Karpas-422 (cell line): Measurements from ENCODE around the gene TXNL4A. TPM values are rescaled to one million over a fixed set of nuclear protein-coding genes. Genes with fewer than 3 reads are reported as not detected.
"Not testable (repeated sequence)": the region's sequence is repeated elsewhere in the genome, so short reads cannot be mapped to it uniquely, and the experiment has no call there.

ENCODE experiments used
- DNase-seq: peaks from one replicate; pipeline ENCODE4 v3.0.0-alpha.2; 2015
- H2AFZ ChIP-seq: fragments of 200-600 bp; sonication (generic); 2 replicates; pipeline ENCODE4 v1.6.1; 2014; ENCODE audit warnings: antibody characterized with exemption, low read length, mixed read lengths
- H3K27ac ChIP-seq: fragments of 200-600 bp; sonication (generic); 2 replicates; pipeline ENCODE4 v1.5.1; 2014; ENCODE audit warnings: mild to moderate bottlenecking, low read length, moderate library complexity
- H3K27me3 ChIP-seq: fragments of 200-600 bp; sonication (generic); 2 replicates; pipeline ENCODE4 v1.6.1; 2014; ENCODE audit warnings: low read length, mixed read lengths
- H3K36me3 ChIP-seq: fragments of 200-600 bp; sonication (generic); 2 replicates; pipeline ENCODE4 v1.6.1; 2014; ENCODE audit warnings: low read length, mixed read lengths; ENCODE audit not compliant: insufficient read depth
- H3K4me1 ChIP-seq: fragments of 200-600 bp; sonication (generic); 2 replicates; pipeline ENCODE4 v1.6.1; 2014; ENCODE audit warnings: mild to moderate bottlenecking, low read length, mixed read lengths
- H3K4me2 ChIP-seq: fragments of 200-600 bp; sonication (generic); 2 replicates; pipeline ENCODE4 v1.6.1; 2014; ENCODE audit warnings: low read length, low read depth, mild to moderate bottlenecking; ENCODE audit not compliant: poor library complexity, severe bottlenecking
- H3K4me3 ChIP-seq: fragments of 200-600 bp; sonication (generic); 2 replicates; pipeline ENCODE4 v1.5.1; 2014; ENCODE audit warnings: mild to moderate bottlenecking, antibody characterized with exemption, low read length, mixed read lengths
- H3K79me2 ChIP-seq: fragments of 200-600 bp; sonication (generic); 2 replicates; pipeline ENCODE4 v1.6.1; 2014; ENCODE audit warnings: mild to moderate bottlenecking, low read length, mixed read lengths
- H3K9ac ChIP-seq: fragments of 200-600 bp; sonication (generic); 2 replicates; pipeline ENCODE4 v1.6.0; 2014; ENCODE audit warnings: low read length
- H3K9me2 ChIP-seq: fragments of 200-600 bp; sonication (generic), shearing (Covaris generic); replicated peaks from 2 replicates; pipeline ENCODE4 v1.6.0; 2014; ENCODE audit warnings: mild to moderate bottlenecking, low read length, moderate library complexity; ENCODE audit not compliant: insufficient read depth
- H3K9me3 ChIP-seq: fragments of 300-700, 200-600 bp; sonication (generic); 2 replicates; pipeline ENCODE4 v1.6.1; 2014; ENCODE audit warnings: low read length, mixed read lengths
- H4K20me1 ChIP-seq: fragments of 200-600 bp; sonication (generic); 2 replicates; pipeline ENCODE4 v1.6.1; 2014; ENCODE audit warnings: mild to moderate bottlenecking, antibody characterized with exemption, low read length, low read depth; ENCODE audit not compliant: insufficient read depth
- total RNA-seq: library from RNA; depleted of rRNA; stranded (reverse); fragments of >200 nt; shearing (Covaris generic); gene quantifications from 2 replicates; pipeline ENCODE4 v1.2.3, GENCODE V29; 2014; ENCODE audit warnings: low replicate concordance

Gene TXNL4A
- total RNA-seq, 1 experiment from 2014 or later, result 186 TPM

GRCh38 chr18:79961527-79962291, 26.7 kb downstream of the TXNL4A start:
- Histone ChIP-seq H3K4me3 (no peak overlapping the region), H3K9me3 (no peaks in the 10 kb centered on the region), H3K36me3 (no peaks in the 10 kb centered on the region), H4K20me1 (peaks cover 26% of the 10 kb centered on the region), H3K27me3 (no peaks in the 10 kb centered on the region), H3K27ac (no peak overlapping the region), H3K9me2 (no peaks in the 10 kb centered on the region), H3K4me1 (peaks cover 49% of the 10 kb centered on the region), H3K4me2 (no peak overlapping the region), H3K9ac (no peak overlapping the region), H2AFZ (no peak overlapping the region), H3K79me2 (0 out of 2 replicates have a peak, but pooled peaks cover 3% of the 10 kb centered on the region)
- no peak for DNase-seq

- Histone ChIP-seq H3K4me3 (peak overlapping the region; percentile 53), H3K4me1 (peaks cover 49% of the 10 kb centered on the region), H3K36me3 (no peaks in the 10 kb centered on the region), H4K20me1 (peaks cover 26% of the 10 kb centered on the region), H3K9me3 (no peaks in the 10 kb centered on the region), H3K27ac (no peak overlapping the region), H3K79me2 (0 out of 2 replicates have a peak, but pooled peaks cover 3% of the 10 kb centered on the region), H3K9me2 (no peaks in the 10 kb centered on the region), H3K4me2 (peak overlapping the region; percentile 83), H3K27me3 (no peaks in the 10 kb centered on the region), H2AFZ (peak overlapping the region; percentile 25; the same call in 1 of the 2 replicates), H3K9ac (peak overlapping the region; percentile 57)
- DNase-seq, result no peak
These were observed 27.3 kb downstream of the TXNL4A start for GRCh38 chr18:79960921-79961526.

- H3K9me2 ChIP-seq, H3K36me3 ChIP-seq, H3K9me3 ChIP-seq, H3K27me3 ChIP-seq, H3K79me2 ChIP-seq: not testable (repeated sequence)
- peaks cover 27% of the 10 kb centered on the region for H4K20me1 ChIP-seq
- peak overlapping the region; percentile 57 for H3K9ac ChIP-seq
- peak overlapping the region; percentile 83 for H3K4me2 ChIP-seq
- H3K4me3 ChIP-seq, result peak overlapping the region; percentile 53
- 0 out of 2 replicates have a peak overlapping the region, but pooled peaks have one; percentile 14 for H3K27ac ChIP-seq
- DNase-seq, result peak; percentile 72
- H3K4me1 ChIP-seq, result peaks cover 44% of the 10 kb centered on the region
- H2AFZ ChIP-seq, result peak overlapping the region; percentile 44; the same call in 1 of the 2 replicates
These were observed 28.1 kb downstream of the TXNL4A start for GRCh38 chr18:79960161-79960801.

- Histone ChIP-seq H4K20me1 (peaks cover 25% of the 10 kb centered on the region), H3K4me1 (peaks cover 46% of the 10 kb centered on the region), H3K4me2 (no peak overlapping the region), H3K27me3 (no peaks in the 10 kb centered on the region), H3K4me3 (no peak overlapping the region), H3K79me2 (no peaks in the 10 kb centered on the region), H3K27ac (no peak overlapping the region), H3K9ac (no peak overlapping the region), H2AFZ (no peak overlapping the region), H3K9me2 (no peaks in the 10 kb centered on the region), H3K9me3 (no peaks in the 10 kb centered on the region), H3K36me3 (no peaks in the 10 kb centered on the region)
- DNase-seq, result no peak
These were observed 29.4 kb downstream of the TXNL4A start for GRCh38 chr18:79958981-79959380.

- DNase-seq, result no peak
- Histone ChIP-seq H3K9me3 (no peaks in the 10 kb centered on the region), H3K27me3 (no peaks in the 10 kb centered on the region), H3K4me1 (peaks cover 39% of the 10 kb centered on the region), H4K20me1 (peaks cover 11% of the 10 kb centered on the region), H3K9ac (no peak overlapping the region), H3K27ac (no peak overlapping the region), H3K9me2 (no peaks in the 10 kb centered on the region), H3K36me3 (no peaks in the 10 kb centered on the region), H3K4me3 (no peak overlapping the region), H2AFZ (no peak overlapping the region), H3K79me2 (no peaks in the 10 kb centered on the region; the same call in 1 of the 2 replicates), H3K4me2 (no peak overlapping the region)
These were observed 32.1 kb downstream of the TXNL4A start for GRCh38 chr18:79956276-79956675.

GRCh38 chr18:79955302-79956075, 32.9 kb downstream of the TXNL4A start:
- Histone ChIP-seq H3K4me3 (no peak overlapping the region), H3K9me2 (no peaks in the 10 kb centered on the region), H3K79me2 (peaks cover 7% of the 10 kb centered on the region), H2AFZ (no peak overlapping the region), H3K27ac (no peak overlapping the region), H3K9ac (no peak overlapping the region), H3K9me3 (no peaks in the 10 kb centered on the region), H3K4me2 (no peak overlapping the region), H3K4me1 (peaks cover 33% of the 10 kb centered on the region), H3K27me3 (no peaks in the 10 kb centered on the region), H4K20me1 (peaks cover 14% of the 10 kb centered on the region), H3K36me3 (no peaks in the 10 kb centered on the region)
- no peak for DNase-seq

- Histone ChIP-seq H4K20me1 (peaks cover 19% of the 10 kb centered on the region), H3K9me2 (no peaks in the 10 kb centered on the region), H3K4me1 (peaks cover 33% of the 10 kb centered on the region), H3K4me2 (peak overlapping the region; percentile 33), H3K4me3 (no peak overlapping the region), H3K79me2 (peaks cover 13% of the 10 kb centered on the region), H3K36me3 (no peaks in the 10 kb centered on the region), H2AFZ (no peak overlapping the region), H3K9me3 (no peaks in the 10 kb centered on the region), H3K27me3 (no peaks in the 10 kb centered on the region), H3K9ac (no peak overlapping the region), H3K27ac (no peak overlapping the region)
- DNase-seq, result no peak
These were observed 33.6 kb downstream of the TXNL4A start for GRCh38 chr18:79954791-79955190.
